BJ (cell line): ENCODE measurements around the gene TMEM151B. TPM values are rescaled to one million over a fixed set of nuclear protein-coding genes. Genes with fewer than 3 reads are reported as not detected.
"Not testable (repeated sequence)": the region's sequence is repeated elsewhere in the genome, so short reads cannot be mapped to it uniquely, and the experiment has no call there.

Source experiments
- CTCF ChIA-PET: fragments of 350-600 bp; formaldehyde crosslinking; extraction: SDS; loops from one replicate; lab custom pipeline; 2021; ENCODE audit warnings: antibody characterized with exemption, inconsistent platforms; lab: Yijun Ruan, JAX
- POLR2A ChIA-PET: fragments of 300-600 bp; sonication (Branson Sonifier 250); formaldehyde crosslinking; extraction: SDS; loops from one replicate; lab custom pipeline; 2021; ENCODE audit warnings: antibody characterized with exemption; lab: Charles Lee
- DNase-seq: peaks from one replicate; pipeline ENCODE4 v3.0.0-alpha.2; 2011; ENCODE audit warnings: low read depth
- H3K27me3 ChIP-seq: 2 replicates; pipeline ENCODE4 v1.6.0; 2011; ENCODE audit warnings: low read length; ENCODE audit not compliant: control insufficient read depth, insufficient read depth
- H3K36me3 ChIP-seq: 2 replicates; pipeline ENCODE4 v1.5.1; 2011; ENCODE audit warnings: low read length; ENCODE audit not compliant: control insufficient read depth, insufficient read depth
- H3K4me3 ChIP-seq: 2 replicates; pipeline ENCODE4 v1.5.1; 2011; ENCODE audit warnings: low read depth, mild to moderate bottlenecking, control low read depth, low read length
- polyA plus RNA-seq: library from polyadenylated mRNA; depleted of rRNA; stranded (reverse); fragments of >200 nt; gene quantifications from 2 replicates; pipeline ENCODE4 v1.2.3, GENCODE V29; 2011
- TF ChIP-seq, protein P1 (sequence below): IDR thresholded peaks from 2 replicates; pipeline ENCODE4 v1.5.1; 2011; ENCODE audit warnings: low read depth, mild to moderate bottlenecking, control low read depth, inconsistent platforms, low read length, moderate library complexity; ENCODE audit not compliant: insufficient read depth

The TMEM151B gene
- polyA plus RNA-seq, 1 experiment: not detected

DNA sequence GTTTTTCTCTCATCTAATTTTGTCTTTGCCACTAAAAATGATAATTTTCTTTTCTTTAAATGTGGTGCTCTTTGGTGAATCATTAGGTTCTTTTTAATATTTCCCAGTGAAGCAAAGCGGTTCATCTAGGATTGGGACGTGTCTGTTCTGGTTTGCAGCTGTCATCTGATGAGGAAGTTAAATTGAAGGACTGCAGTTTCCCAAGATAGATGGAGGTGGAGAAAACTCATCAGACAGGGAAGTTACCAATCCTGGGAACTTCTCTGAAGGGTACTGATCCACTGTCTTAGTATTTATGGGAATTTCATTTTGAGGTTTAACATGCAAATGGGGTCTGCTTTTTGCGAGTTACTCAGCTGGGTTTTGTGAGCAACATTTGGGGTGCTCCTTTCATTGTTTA is 45.3 kb downstream of the TMEM151B start:
- CTCF ChIA-PET: no interaction called here
- peaks cover 7% of the 10 kb centered on the region for H3K36me3 ChIP-seq
- TF ChIP-seq, protein P1, sequence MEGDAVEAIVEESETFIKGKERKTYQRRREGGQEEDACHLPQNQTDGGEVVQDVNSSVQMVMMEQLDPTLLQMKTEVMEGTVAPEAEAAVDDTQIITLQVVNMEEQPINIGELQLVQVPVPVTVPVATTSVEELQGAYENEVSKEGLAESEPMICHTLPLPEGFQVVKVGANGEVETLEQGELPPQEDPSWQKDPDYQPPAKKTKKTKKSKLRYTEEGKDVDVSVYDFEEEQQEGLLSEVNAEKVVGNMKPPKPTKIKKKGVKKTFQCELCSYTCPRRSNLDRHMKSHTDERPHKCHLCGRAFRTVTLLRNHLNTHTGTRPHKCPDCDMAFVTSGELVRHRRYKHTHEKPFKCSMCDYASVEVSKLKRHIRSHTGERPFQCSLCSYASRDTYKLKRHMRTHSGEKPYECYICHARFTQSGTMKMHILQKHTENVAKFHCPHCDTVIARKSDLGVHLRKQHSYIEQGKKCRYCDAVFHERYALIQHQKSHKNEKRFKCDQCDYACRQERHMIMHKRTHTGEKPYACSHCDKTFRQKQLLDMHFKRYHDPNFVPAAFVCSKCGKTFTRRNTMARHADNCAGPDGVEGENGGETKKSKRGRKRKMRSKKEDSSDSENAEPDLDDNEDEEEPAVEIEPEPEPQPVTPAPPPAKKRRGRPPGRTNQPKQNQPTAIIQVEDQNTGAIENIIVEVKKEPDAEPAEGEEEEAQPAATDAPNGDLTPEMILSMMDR: no peak
- no peak overlapping the region for H3K4me3 ChIP-seq
- peaks cover 14% of the 10 kb centered on the region for H3K27me3 ChIP-seq
- POLR2A ChIA-PET: no interaction called here
- no peak for DNase-seq

DNA sequence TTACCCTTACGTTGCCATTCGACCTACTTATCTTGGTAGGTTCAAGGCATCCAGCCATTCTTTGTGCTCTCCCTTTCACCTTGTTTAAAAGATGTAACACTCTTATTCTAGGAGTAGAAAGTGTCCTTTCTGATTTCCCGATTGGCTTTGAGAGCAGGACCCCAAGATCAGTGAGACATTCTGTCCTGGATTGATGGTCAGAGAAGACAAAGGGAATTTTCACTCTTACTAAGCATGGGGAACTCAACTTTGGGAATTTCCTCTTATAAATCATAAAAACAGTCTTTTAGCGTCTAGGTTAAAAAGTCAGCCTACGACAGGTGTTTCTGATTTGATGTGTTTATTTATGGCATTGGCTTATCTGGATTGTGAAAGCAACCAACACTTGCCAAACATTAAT is 45.7 kb downstream of the TMEM151B start:
- H3K27me3 ChIP-seq: peaks cover 14% of the 10 kb centered on the region
- ChIA-PET POLR2A (no interaction called here), CTCF (no interaction called here)
- TF ChIP-seq, protein P1: no peak
- H3K4me3 ChIP-seq: no peak overlapping the region
- peaks cover 3% of the 10 kb centered on the region for H3K36me3 ChIP-seq
- DNase-seq: no peak

- H3K36me3 ChIP-seq: no peaks in the 10 kb centered on the region
- peaks cover 14% of the 10 kb centered on the region for H3K27me3 ChIP-seq
- TF ChIP-seq, protein P1: no peak
- ChIA-PET CTCF (no interaction called here), POLR2A (no interaction called here)
- no peak for DNase-seq
- no peak overlapping the region for H3K4me3 ChIP-seq
Measured at GRCh38 chr6:44316481-44316880, 46.2 kb downstream of the TMEM151B start.

- POLR2A ChIA-PET, H3K4me3 ChIP-seq, H3K36me3 ChIP-seq, DNase-seq: not testable (repeated sequence)
- peaks cover 14% of the 10 kb centered on the region for H3K27me3 ChIP-seq
- CTCF ChIA-PET: interaction anchor here (0.6 to 1.2 kb wide), 2 partner anchors 12 to 22 kb away, joined by 3 read pairs; no protein-coding TSS in a partner anchor
Measured at GRCh38 chr6:44317136-44317631, 46.9 kb downstream of the TMEM151B start.

DNA sequence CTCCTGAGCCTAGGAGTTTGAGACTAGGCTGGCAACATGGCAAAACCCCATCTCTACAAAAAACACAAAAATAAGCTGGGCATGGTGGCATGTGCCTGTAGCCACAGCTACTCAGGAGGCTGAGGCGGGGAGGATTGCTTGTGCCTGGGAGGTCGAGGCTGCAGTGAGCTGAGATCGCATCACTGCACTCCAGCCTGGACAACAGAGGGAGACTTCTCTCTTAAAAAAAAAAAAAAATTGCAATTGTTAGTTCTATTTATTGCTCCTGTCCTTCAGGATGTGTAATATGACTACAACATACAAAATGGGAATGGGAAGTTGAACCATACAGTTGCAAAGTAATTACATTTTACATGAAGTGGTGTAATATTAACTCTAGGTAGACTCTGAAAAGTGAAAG is 51.0 kb downstream of the TMEM151B start:
- CTCF ChIA-PET: interaction anchor here (0.6 to 3.0 kb wide), 2 partner anchors 17 to 64 kb away, joined by 3 to 15 read pairs; no protein-coding TSS in a partner anchor
- Histone ChIP-seq H3K36me3 (no peaks in the 10 kb centered on the region), H3K27me3 (peaks cover 15% of the 10 kb centered on the region), H3K4me3 (no peak overlapping the region)
- TF ChIP-seq, protein P1: no peak
- DNase-seq: no peak
- POLR2A ChIA-PET: no interaction called here

- Histone ChIP-seq H3K27me3 (peaks cover 11% of the 10 kb centered on the region), H3K36me3 (no peaks in the 10 kb centered on the region), H3K4me3 (no peak overlapping the region)
- TF ChIP-seq, protein P1: no peak
- no peak for DNase-seq
- POLR2A ChIA-PET: no interaction called here
- CTCF ChIA-PET: interaction anchor here (1.0 to 5.5 kb wide), 2 partner anchors 10 to 14 kb away, joined by 6 to 30 read pairs; partner anchors contain the start of gene AARS2
Measured at GRCh38 chr6:44327096-44327495, 56.8 kb downstream of the TMEM151B start.
